HG02943 (cell line): Measurements from ENCODE around the gene ETNK2.

Source experiments
- ATAC-seq: cut with Tn5 transposase; IDR thresholded peaks from one replicate; pipeline ENCODE4 v1.9.1; 2021; ENCODE audit warnings: mild to moderate bottlenecking, low read depth, moderate library complexity; ENCODE audit not compliant: unreplicated experiment

Gene ETNK2

GRCh38 chr1:204083491-204083890 is 68.4 kb downstream of the ETNK2 start:
- ATAC-seq, result no peak

DNA sequence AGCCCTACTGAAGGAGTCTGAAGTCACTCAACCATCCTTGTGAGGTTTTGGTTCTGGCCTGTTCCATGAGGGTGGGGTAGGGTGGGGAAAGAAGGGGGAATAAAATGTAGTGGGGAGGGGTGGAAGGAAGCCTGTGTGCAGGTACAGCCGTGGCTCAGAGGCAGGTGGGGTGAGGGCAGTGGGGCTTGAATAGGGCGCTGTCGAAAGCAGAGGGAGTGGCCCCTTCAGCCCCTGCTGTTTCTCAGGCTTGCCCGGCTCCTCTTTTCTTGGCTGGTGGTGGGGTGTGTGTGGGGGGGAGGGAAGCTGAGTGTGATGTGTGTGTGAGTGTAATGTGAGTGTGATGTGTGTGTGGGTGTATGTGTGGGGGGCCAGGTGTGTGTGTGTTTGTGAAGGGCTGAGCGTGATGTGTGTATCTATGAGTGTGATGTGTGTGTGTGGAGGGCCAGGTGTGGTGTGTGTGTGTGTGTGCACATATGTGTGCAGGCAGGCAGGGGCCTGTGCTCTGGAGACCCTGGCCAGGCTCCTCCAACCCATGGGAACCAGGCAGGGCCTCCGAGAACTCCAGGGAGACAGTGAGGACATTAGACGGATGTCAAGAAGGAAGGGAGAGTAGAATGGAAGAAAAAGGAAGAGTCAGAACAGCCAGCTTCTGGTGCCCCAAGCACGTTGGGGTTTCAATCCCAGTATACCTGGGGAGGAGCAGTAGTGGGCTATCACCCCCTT is 69.9 kb downstream of the ETNK2 start:
- no peak for ATAC-seq

DNA sequence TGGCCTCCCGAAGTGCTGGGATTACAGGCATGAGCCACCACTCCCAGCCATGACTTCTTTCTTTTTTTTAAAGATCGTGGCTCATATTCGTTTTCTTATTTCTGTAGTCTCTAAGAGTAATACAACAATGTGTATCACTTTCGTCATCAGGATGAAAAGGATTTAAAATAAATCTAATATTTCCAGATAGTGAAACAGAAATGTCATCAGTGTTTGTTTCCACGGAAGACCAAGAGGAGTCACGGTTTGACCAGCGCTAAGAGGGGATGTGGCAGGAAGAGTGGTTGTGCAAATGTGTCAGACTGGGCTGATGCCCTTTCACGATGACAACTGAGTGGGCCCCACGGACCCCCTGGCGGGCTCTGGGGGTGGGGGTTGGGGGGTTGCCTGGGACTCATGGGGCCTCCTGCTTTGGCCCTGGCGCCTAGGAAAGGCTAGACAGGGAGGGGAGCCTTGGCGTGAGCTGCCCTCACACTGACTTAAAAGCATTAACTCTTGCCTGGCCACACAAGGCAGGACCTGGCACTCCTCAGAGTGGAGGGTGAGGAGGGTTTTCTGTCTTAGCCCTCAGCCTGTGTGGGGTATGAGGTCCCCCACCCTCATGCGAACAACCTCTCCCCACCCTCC is 70.6 kb downstream of the ETNK2 start:
- no peak for ATAC-seq
